CD4-positive, alpha-beta T cell treated with Interleukin-17A for 1 hour (primary cell): ENCODE data around the gene NFIB.

Source experiments
- DNase-seq: peaks from one replicate; pipeline ENCODE4 v3.0.0-alpha.2; 2020

Gene NFIB

GRCh38 chr9:14272927-14273528 is 40.9 kb downstream of the NFIB start:
- no peak for DNase-seq

DNA sequence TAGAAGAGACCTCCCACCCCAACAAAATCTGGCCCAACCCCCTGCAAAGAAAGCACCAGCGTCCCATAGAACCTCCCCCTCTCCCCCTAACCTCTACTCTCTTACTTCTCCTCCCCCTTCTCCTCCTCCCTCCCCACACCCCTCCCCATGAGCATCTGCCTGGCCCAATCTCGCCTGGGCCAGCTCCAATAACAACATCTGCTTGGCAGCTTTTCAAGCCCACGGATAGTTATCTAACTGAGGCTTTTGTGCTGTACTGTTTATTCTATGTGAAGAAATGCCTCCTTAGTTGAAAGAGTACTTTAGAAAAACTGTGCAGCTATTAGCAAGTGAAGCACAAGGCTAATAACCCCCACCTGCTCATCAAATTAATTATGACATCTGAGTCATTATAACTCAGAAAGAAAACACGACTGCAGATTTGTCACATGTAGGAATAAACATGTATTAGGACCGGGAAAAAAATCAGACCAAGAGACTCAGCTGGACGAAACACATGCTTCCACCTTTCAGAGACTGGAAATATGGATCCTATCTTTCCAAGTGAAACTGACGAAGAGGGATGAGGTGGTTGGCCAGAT is 42.8 kb downstream of the NFIB start:
- no peak for DNase-seq

DNA sequence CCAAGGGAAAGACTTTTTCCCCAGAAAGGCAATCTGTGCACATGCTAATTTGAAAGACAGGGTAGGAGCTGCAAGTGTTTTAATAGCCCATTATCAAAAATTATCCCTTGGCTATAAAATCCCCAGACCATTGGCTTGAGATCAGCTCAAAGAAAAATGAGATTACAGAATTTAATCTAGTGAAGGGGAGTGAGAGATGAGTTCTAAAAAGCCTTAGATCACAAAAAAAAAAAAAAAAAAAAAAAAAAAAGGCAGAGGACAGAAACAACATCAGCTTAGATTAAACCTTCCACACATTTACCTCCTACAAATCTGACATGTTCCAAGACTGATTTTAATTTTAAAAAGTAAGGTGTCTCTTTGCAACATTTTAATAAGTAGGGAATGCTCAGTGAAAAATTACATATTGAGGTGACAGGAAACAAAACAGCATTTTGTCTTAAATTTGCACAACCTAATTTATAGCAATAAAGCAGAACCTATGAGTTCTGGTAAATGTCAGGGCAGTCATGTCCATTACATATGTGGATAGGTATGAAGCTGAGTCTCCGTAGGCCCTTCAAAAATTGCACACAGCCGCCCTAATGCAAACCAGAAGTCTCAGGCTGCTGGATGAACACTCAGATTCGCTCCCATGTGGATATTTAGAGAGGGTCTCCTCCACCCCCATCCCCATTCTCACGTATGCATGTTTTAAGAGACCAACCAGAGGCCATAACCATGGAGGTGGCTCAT is 43.4 kb downstream of the NFIB start:
- DNase-seq: no peak

GRCh38 chr9:14269916-14270315 is 44.0 kb downstream of the NFIB start:
- no peak for DNase-seq

DNA sequence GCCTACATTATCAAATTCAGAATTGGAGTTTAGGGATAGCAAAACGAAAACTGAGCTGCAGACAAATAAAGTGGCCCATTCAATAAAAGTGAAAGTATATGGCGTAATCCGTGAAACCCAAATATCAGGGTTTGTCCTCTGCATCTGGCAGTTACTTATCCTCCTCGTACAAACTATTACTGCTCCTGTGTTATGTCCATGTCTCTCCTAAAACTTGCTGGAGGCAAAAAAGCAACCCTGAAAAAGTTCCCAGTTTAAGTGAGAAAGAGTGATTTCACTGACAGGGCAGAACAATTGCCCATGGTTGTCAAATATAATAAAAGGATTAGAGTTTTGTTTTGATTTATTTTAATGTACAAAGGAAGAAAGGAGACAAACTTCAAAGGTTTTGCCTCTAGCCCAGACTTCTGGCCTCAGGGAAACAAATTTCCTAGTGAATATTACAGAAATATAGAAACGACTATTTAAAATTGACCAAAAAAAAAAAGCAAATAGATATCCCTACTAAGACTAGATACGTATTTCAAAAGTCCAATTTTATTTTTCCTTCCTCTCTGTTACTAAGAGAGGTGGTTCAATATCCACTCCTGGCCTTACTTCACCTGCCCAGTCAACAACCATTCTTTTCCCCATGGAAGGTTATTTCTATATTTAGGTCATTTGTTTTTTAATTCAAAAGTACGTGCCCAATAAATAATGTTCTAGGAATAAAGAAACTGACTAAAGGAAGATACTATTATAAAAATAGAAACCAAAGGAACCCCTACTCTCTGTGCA is 50.0 kb downstream of the NFIB start:
- DNase-seq: no peak

DNA sequence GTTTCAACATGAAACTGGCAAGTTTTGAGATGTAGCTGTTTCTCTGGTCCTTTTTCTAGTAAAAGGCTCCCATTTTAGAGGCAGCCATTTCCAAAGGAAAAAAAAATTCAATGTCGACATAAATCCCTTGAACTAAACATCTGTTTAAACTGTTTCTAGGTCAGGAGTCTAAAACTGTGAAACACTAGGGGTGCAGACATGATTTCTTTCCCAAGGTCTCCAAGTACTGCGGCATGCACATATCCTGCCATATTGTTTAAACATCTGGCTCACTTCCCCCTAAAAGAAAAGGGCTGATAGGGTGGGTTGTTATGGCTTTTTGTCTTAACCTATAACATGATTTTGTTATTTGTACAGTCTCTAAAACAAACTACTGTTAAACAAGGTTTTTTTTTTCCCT is 51.1 kb downstream of the NFIB start:
- DNase-seq: no peak

DNA sequence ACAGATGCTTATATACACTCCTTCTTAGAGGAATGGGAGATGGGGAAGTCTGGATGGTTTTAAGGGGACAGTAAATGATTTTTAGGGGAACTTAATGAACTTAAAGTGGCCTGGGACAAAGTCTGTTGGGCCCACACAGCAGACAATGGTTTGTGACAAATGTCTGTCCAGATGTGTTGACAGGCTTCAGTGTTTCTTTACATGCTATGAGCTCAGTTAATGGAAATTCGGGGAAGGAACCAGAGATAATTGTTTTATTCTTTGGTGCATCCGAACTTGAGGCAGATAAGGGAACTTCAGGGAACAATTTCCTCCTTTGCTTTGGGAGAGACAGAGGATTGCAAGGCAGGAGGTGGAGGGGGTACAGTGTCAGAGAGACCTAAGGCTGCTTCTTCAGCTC is 52.3 kb downstream of the NFIB start:
- DNase-seq: no peak

DNA sequence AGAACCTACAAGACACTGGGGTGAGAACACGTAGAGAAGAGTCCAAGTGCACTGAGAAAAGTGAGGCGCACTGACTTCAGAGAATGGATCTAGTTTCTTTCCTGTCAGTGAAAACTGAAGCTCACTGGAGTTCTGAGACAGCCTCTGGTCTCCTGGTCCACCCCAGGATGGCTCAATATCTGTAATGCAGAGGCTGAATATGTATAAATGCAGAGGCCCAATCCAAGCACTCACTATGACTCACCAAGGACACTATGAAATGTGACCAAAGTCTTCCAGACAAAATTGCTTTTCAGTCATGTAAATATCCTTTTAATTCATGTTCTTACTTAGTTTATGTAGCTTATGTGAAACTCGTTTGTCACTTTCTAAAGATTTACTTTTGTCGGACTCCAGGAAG is 53.8 kb downstream of the NFIB start:
- no peak for DNase-seq

DNA sequence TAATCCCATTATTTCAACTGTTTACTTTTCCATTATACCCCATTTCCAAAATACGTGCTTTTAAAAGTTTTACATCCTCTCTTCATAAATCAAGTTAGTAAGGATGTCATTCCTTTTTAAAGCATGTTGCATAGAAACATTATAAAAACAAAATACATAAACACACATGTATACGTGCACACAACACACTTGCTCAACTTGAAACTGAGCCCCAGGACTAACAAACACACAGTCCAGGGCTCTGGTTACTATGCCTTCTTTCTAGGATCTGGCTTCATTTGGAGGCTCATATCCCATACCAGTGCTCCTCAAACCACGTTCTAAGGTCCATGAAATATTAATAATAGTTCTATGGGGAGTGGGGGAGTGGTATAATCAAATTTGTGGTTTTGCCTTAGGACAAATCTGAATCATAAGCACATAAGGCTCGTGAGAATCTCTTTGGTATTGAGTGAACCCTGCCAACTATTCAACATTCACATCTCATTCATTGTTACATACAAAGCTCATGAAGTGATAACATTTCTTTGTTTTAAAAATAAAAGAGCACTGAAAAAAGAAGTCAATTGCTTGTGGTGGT is 55.2 kb downstream of the NFIB start:
- DNase-seq: no peak

DNA sequence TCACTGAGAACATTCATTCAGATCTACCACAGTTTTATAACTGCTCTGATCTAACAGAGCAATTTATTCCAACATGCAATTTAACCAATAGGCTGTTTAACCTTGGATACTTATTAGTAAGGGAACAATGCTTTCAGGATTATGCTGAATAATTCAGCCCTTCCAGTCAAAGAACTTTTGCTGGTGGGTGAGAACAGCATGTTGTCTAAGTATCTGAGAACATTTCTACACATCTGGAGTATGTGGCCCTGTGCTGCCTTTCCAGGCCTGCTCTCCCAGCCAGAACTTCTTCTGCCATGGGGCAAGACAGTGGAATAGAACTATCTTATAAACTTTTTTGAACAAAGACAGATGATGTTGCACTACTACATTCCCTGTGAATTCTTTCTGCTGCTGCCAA is 55.8 kb downstream of the NFIB start:
- no peak for DNase-seq

DNA sequence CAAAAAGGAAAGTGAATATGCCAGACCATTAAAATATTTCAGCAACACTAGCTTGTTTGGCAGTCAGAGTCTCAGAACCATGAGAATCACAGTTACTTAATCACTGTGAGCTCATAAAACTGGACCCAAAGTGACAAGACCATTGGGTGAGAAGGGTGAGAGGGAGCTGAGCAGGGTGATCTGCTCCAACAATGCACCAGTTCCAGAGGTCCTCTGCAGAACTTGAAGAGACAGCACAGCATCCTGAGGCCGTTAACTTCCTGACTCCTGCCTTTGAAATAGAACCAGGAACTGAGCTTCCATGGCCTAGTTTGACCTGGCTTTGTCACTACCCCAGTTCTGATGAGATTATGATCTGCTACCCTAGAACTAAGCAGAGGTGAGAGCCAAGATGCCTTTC is 57.4 kb downstream of the NFIB start:
- no peak for DNase-seq

- no peak for DNase-seq
Observed at GRCh38 chr9:14251154-14252071, 62.5 kb downstream of the NFIB start.

GRCh38 chr9:14250794-14251153 is 63.2 kb downstream of the NFIB start:
- no peak for DNase-seq

DNA sequence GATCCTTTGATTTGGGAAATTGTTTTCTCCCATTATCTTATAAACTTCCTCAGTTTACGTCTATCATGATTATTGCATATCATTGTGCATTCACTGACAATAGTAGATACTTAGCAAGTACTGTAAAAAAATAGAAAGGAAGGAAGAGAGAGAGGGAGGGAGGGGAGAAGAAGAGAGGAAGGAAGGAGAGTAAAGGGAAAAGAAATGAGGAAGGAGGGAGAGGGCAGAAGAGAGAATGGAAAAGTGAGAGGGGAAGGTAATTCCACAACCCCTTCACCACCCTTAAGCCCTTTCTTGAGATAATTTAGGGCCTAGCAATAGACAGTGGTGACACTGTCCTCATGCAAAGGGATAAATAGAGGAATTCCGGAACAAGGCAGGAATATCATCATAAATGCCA is 64.4 kb downstream of the NFIB start:
- DNase-seq: no peak

GRCh38 chr9:14248149-14248548 is 65.8 kb downstream of the NFIB start:
- no peak for DNase-seq

GRCh38 chr9:14247577-14247976 is 66.4 kb downstream of the NFIB start:
- no peak for DNase-seq

DNA sequence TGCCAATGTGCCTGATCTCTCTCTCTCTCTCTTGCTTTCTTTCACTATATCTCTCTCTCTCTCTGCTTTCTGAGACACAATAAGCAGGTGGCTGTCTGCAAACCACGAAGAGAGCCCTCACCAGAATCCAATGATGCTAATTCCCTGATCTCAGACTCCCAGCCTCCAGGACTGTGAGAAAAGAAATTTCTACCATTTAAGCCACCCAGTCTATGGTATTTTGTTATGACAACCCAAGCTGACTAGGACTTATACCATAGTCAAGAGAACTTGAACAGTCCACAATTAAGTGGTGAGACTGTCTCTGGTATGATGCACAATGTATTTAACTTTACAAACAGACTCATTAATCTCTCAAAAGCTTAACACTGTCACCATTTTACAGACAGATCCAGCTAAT is 67.0 kb downstream of the NFIB start:
- DNase-seq: no peak

- no peak for DNase-seq
Observed at GRCh38 chr9:14245901-14246525, 67.9 kb downstream of the NFIB start.

DNA sequence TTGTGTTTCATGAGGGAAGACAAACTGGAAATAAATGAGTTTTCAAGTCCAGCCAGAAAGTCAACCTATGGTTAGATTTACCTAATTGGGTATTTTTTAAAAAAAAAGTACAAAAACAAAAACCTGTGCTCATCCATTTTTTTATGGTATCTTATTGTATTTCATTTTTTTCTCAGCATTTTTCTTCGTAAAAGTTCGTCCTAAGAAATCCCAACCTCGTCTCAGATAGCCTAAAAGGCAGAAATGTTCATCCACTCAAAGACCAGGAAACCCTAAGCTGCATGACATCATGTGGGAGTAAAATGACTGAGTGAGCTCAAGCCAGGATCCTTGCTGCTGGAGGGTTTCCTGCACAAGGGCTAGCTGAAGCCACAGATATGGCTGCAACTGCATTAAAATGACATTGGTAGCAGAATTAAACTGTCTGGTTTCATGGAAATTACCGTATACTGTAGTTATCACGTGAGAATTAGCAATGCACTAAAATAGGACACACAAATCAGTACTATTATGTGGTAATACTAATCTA is 70.4 kb downstream of the NFIB start:
- DNase-seq: no peak

GRCh38 chr9:14242150-14242805 is 71.7 kb downstream of the NFIB start:
- no peak for DNase-seq

- DNase-seq: no peak
Observed at GRCh38 chr9:14240537-14240936, 73.4 kb downstream of the NFIB start.
